ENCODE data around the gene ZNF292.

The ZNF292 gene

DNA sequence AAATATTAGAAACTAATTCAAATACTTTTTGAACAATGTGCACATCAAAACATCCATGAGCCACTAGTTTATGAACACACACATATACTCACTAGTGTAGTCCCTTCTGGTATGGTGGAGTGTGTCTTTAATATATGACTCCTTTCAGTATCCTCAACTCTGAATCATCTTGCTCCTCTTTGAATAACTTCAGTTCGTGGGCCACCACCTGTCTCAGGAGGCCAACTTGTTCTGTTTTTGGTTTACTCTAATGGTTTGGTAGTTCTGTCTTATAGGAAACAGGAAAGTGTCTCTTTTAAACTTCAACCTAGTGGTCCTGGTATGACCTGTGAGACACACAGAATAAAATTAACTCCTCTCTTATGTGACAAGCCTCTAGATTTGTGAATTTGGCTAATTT, 55.6 kb downstream of the ZNF292 start:
- peaks cover 83% of the 10 kb centered on the region for H3K79me2 ChIP-seq (ENCODE audit: low read length)
- peaks cover 3% of the 10 kb centered on the region for H3K36me3 ChIP-seq (replicated peaks; ENCODE audit: low read depth, low read length)
- no peaks in the 10 kb centered on the region for H3K9me3 ChIP-seq (ENCODE audit: insufficient read depth, low read length)
- no peak overlapping the region for H3K4me3 ChIP-seq (ENCODE audit: low read length)
- H3K9ac ChIP-seq (ENCODE audit: low read length) = no peak overlapping the region
- H3K4me2 ChIP-seq (ENCODE audit: low read length) = peak overlapping the region; percentile 40
- H3K4me1 ChIP-seq (ENCODE audit: low read length) = peaks cover 18% of the 10 kb centered on the region
- H3K27me3 ChIP-seq (ENCODE audit: low read depth, low read length) = no peaks in the 10 kb centered on the region
- peaks cover 94% of the 10 kb centered on the region for H4K20me1 ChIP-seq (ENCODE audit: insufficient read depth, low read length)
- TF ChIP-seq, protein P1, sequence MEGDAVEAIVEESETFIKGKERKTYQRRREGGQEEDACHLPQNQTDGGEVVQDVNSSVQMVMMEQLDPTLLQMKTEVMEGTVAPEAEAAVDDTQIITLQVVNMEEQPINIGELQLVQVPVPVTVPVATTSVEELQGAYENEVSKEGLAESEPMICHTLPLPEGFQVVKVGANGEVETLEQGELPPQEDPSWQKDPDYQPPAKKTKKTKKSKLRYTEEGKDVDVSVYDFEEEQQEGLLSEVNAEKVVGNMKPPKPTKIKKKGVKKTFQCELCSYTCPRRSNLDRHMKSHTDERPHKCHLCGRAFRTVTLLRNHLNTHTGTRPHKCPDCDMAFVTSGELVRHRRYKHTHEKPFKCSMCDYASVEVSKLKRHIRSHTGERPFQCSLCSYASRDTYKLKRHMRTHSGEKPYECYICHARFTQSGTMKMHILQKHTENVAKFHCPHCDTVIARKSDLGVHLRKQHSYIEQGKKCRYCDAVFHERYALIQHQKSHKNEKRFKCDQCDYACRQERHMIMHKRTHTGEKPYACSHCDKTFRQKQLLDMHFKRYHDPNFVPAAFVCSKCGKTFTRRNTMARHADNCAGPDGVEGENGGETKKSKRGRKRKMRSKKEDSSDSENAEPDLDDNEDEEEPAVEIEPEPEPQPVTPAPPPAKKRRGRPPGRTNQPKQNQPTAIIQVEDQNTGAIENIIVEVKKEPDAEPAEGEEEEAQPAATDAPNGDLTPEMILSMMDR (IDR thresholded peaks at IDR 0.05; ENCODE audit: low read depth, low read length) = no peak
- TF ChIP-seq EZH2phosphoT487 (IDR thresholded peaks at IDR 0.05; ENCODE audit: low read depth) = no peak
- H3K27ac ChIP-seq (ENCODE audit: low read length) = peak overlapping the region; percentile 19; the same call in 1 of the 2 replicates
- H2AFZ ChIP-seq (ENCODE audit: low read depth, low read length) = no peak overlapping the region

DNA sequence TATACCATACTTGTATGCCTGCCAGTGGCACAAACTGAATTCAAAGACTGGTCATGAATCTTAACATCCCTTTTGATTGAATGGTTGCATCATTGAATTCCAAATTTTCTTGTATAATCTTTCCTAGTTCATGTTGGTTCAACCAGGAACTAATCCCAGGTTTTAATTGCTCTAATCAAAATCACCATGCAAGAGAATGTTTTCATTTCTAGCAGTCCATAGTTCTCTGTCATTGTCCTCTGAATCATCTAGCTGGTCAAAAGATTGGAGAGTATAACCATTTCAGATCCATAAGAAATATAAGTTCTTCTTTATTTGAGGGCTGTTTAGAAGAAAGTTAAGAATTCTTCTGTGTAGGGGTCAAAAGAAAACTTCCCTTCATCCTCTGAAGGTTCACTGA, 57.2 kb downstream of the ZNF292 start:
- Histone ChIP-seq H4K20me1 (ENCODE audit: insufficient read depth, low read length) (peaks cover 89% of the 10 kb centered on the region), H3K9me3 (ENCODE audit: insufficient read depth, low read length) (no peaks in the 10 kb centered on the region), H3K4me2 (ENCODE audit: low read length) (no peak overlapping the region), H3K4me1 (ENCODE audit: low read length) (peaks cover 18% of the 10 kb centered on the region), H3K27ac (ENCODE audit: low read length) (no peak overlapping the region), H3K36me3 (replicated peaks; ENCODE audit: low read depth, low read length) (peaks cover 4% of the 10 kb centered on the region), H2AFZ (ENCODE audit: low read depth, low read length) (no peak overlapping the region), H3K9ac (ENCODE audit: low read length) (no peak overlapping the region), H3K27me3 (ENCODE audit: low read depth, low read length) (no peaks in the 10 kb centered on the region), H3K4me3 (ENCODE audit: low read length) (no peak overlapping the region), H3K79me2 (ENCODE audit: low read length) (peaks cover 68% of the 10 kb centered on the region)
- no peak for TF ChIP-seq EZH2phosphoT487 (IDR thresholded peaks at IDR 0.05; ENCODE audit: low read depth)
- TF ChIP-seq, protein P1 (IDR thresholded peaks at IDR 0.05; ENCODE audit: low read depth, low read length) = no peak

DNA sequence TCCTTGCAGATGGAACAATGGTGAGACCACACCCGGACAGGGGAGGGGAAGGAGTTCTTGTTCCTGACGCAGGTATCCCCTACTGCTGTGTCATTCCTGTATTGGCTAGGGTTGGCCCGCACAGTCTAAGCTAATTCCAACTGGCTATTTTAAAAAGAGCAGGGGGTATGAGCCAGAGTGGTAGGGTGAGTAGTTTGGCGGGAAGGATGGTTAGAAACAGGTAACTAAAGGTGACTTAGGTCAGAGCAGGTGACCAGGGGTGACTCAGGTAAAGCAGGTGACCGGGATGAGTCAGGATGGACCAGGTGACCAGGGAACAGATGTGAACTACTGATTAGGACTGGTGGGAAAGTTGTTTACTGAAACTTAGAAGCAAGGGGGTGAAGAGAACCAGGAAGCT, 58.0 kb downstream of the ZNF292 start:
- H3K79me2 ChIP-seq (ENCODE audit: low read length) = peaks cover 61% of the 10 kb centered on the region
- H2AFZ ChIP-seq (ENCODE audit: low read depth, low read length) = no peak overlapping the region
- no peak overlapping the region for H3K9ac ChIP-seq (ENCODE audit: low read length)
- TF ChIP-seq EZH2phosphoT487 (IDR thresholded peaks at IDR 0.05; ENCODE audit: low read depth) = no peak
- TF ChIP-seq, protein P1 (IDR thresholded peaks at IDR 0.05; ENCODE audit: low read depth, low read length) = no peak
- no peaks in the 10 kb centered on the region for H3K27me3 ChIP-seq (ENCODE audit: low read depth, low read length)
- H3K27ac ChIP-seq (ENCODE audit: low read length) = no peak overlapping the region
- peaks cover 4% of the 10 kb centered on the region for H3K36me3 ChIP-seq (replicated peaks; ENCODE audit: low read depth, low read length)
- no peak overlapping the region for H3K4me3 ChIP-seq (ENCODE audit: low read length)
- no peaks in the 10 kb centered on the region for H3K9me3 ChIP-seq (ENCODE audit: insufficient read depth, low read length)
- H3K4me2 ChIP-seq (ENCODE audit: low read length) = no peak overlapping the region
- H3K4me1 ChIP-seq (ENCODE audit: low read length) = peaks cover 18% of the 10 kb centered on the region
- peaks cover 85% of the 10 kb centered on the region for H4K20me1 ChIP-seq (ENCODE audit: insufficient read depth, low read length)

DNA sequence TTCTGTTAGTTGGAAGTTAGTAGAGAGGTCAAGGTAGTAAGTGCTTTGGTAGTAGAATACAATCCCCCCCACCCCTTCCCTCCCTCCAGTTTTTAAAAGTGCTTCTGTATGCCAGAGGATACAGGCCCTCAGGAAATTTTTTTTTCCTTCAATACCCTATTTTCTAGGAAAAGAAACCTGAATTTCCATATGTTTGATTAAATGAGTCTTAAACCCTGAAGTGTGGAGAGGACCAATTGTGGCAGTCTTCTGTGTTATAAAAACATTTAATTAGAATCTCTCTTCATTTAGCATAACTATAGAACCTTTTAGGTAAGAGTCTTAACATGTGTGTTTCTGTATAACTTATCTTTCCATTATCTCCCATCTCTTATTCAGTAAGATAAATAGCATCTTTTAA, 59.5 kb downstream of the ZNF292 start:
- Histone ChIP-seq H3K27ac (ENCODE audit: low read length) (no peak overlapping the region), H3K79me2 (ENCODE audit: low read length) (peaks cover 46% of the 10 kb centered on the region), H3K36me3 (replicated peaks; ENCODE audit: low read depth, low read length) (peaks cover 4% of the 10 kb centered on the region), H3K4me1 (ENCODE audit: low read length) (peaks cover 17% of the 10 kb centered on the region), H3K9me3 (ENCODE audit: insufficient read depth, low read length) (no peaks in the 10 kb centered on the region), H3K4me2 (ENCODE audit: low read length) (no peak overlapping the region), H3K4me3 (ENCODE audit: low read length) (no peak overlapping the region), H2AFZ (ENCODE audit: low read depth, low read length) (no peak overlapping the region), H4K20me1 (ENCODE audit: insufficient read depth, low read length) (peaks cover 73% of the 10 kb centered on the region), H3K9ac (ENCODE audit: low read length) (no peak overlapping the region), H3K27me3 (ENCODE audit: low read depth, low read length) (no peaks in the 10 kb centered on the region)
- no peak for TF ChIP-seq EZH2phosphoT487 (IDR thresholded peaks at IDR 0.05; ENCODE audit: low read depth)
- TF ChIP-seq, protein P1 (IDR thresholded peaks at IDR 0.05; ENCODE audit: low read depth, low read length) = no peak

All from OCI-LY3 (cell line).